HL-60 (cell line): ENCODE data around the gene KLHL26.
"Not testable (repeated sequence)": the region's sequence is repeated elsewhere in the genome, so short reads cannot be mapped to it uniquely, and the experiment has no call there.

Experiments used
- DNase-seq, 2 experiments: peaks; one replicate each; pipeline ENCODE4 v3.0.0-alpha.2; 2010 to 2020; ENCODE audit warnings: low read depth in 1 of 2, low spot score in 1 of 2
- H3K27ac ChIP-seq: fragments of 250-450 bp; sonication (Bioruptor Pico); replicated peaks from 2 replicates; pipeline ENCODE4 v1.5.1; 2020; ENCODE audit warnings: mild to moderate bottlenecking, moderate library complexity
- H3K27me3 ChIP-seq: fragments of 250-450 bp; sonication (Bioruptor Pico); 2 replicates; pipeline ENCODE4 v1.5.1; 2021; ENCODE audit warnings: mild to moderate bottlenecking, moderate library complexity; ENCODE audit not compliant: insufficient read depth, poor library complexity, severe bottlenecking
- H3K4me3 ChIP-seq: replicated peaks from 2 replicates; pipeline ENCODE4 v1.5.1; 2011; ENCODE audit warnings: mild to moderate bottlenecking, control low read depth, low read length; ENCODE audit not compliant: insufficient read depth
- GABPA ChIP-seq: IDR thresholded peaks from 2 replicates; pipeline ENCODE4 v1.6.1; 2012; ENCODE audit warnings: low read depth
- POLR2AphosphoS5 ChIP-seq: IDR thresholded peaks from 2 replicates; pipeline ENCODE4 v1.6.1; 2012; ENCODE audit warnings: low read depth
- SPI1 ChIP-seq: IDR thresholded peaks from 2 replicates; pipeline ENCODE4 v1.6.1; 2012; ENCODE audit warnings: low read depth, mild to moderate bottlenecking, borderline replicate concordance
- TF ChIP-seq, protein P1 (sequence below): IDR thresholded peaks from one replicate; pipeline ENCODE4 v1.5.1; 2011; ENCODE audit warnings: low read length, control low read depth, inconsistent platforms; ENCODE audit not compliant: insufficient read depth
- TF ChIP-seq, protein P2 (sequence below): IDR thresholded peaks from 2 replicates; pipeline ENCODE4 v1.6.1; 2012; ENCODE audit warnings: low read depth; ENCODE audit not compliant: insufficient replicate concordance

Gene KLHL26

DNA sequence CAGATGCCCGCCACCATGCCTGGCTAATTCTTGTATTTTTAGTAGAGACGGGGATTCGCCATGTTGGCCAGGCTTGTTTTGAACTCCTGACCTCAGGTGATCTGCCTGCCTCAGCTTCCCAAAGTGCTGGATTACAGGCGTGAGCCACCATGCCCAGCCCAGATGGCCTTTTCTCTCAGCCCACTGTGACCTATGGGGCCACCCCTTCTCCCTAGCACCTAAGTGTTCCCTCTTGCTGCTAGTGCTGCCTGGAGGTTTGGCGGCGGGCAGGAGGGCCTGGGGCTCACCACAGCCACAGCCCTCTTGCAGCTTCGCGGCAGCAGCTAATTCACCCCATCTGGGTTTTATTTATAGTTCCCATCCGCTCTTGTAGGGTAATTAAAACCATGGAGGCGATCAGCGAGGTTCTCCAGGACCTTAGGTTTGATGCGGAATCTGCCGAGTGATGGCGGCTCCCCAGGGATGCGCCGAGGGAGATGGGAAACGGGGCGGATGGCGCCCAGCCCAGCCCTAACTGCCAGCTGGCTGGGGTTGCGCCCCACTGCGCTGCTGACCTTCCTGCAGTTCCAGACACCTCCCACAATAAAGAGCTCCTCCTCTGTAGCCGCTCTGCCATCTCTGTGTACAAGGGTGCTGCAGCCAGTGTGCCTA lies 45.0 kb upstream of the KLHL26 start:
- no peak for DNase-seq
- Histone ChIP-seq H3K4me3 (no peak overlapping the region), H3K27me3 (peaks cover 3% of the 10 kb centered on the region), H3K27ac (no peak overlapping the region)
- TF ChIP-seq, protein P1, sequence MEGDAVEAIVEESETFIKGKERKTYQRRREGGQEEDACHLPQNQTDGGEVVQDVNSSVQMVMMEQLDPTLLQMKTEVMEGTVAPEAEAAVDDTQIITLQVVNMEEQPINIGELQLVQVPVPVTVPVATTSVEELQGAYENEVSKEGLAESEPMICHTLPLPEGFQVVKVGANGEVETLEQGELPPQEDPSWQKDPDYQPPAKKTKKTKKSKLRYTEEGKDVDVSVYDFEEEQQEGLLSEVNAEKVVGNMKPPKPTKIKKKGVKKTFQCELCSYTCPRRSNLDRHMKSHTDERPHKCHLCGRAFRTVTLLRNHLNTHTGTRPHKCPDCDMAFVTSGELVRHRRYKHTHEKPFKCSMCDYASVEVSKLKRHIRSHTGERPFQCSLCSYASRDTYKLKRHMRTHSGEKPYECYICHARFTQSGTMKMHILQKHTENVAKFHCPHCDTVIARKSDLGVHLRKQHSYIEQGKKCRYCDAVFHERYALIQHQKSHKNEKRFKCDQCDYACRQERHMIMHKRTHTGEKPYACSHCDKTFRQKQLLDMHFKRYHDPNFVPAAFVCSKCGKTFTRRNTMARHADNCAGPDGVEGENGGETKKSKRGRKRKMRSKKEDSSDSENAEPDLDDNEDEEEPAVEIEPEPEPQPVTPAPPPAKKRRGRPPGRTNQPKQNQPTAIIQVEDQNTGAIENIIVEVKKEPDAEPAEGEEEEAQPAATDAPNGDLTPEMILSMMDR = no peak
- TF ChIP-seq POLR2AphosphoS5 (no peak), SPI1 (no peak), GABPA (no peak)
- TF ChIP-seq, protein P2, sequence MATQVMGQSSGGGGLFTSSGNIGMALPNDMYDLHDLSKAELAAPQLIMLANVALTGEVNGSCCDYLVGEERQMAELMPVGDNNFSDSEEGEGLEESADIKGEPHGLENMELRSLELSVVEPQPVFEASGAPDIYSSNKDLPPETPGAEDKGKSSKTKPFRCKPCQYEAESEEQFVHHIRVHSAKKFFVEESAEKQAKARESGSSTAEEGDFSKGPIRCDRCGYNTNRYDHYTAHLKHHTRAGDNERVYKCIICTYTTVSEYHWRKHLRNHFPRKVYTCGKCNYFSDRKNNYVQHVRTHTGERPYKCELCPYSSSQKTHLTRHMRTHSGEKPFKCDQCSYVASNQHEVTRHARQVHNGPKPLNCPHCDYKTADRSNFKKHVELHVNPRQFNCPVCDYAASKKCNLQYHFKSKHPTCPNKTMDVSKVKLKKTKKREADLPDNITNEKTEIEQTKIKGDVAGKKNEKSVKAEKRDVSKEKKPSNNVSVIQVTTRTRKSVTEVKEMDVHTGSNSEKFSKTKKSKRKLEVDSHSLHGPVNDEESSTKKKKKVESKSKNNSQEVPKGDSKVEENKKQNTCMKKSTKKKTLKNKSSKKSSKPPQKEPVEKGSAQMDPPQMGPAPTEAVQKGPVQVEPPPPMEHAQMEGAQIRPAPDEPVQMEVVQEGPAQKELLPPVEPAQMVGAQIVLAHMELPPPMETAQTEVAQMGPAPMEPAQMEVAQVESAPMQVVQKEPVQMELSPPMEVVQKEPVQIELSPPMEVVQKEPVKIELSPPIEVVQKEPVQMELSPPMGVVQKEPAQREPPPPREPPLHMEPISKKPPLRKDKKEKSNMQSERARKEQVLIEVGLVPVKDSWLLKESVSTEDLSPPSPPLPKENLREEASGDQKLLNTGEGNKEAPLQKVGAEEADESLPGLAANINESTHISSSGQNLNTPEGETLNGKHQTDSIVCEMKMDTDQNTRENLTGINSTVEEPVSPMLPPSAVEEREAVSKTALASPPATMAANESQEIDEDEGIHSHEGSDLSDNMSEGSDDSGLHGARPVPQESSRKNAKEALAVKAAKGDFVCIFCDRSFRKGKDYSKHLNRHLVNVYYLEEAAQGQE = no peak

DNA sequence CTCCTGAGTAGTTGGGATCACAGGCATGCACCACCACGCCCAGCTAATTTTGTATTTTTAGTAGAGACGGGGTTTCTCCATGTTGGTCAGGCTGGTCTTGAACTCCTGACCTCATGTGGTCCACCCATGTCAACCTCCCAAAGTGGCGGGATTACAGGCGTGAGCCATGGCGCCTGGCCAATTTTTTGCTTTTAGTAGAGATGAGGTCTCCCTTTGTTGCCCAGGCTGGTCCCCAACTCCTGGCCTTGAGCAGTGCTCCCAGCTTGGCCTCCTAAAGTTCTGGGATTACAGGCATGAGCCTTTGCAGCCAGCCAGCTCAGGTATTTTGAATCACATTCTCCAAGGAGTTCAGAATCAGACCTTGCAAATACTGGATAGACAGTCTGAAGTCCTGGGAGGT lies 44.1 kb upstream of the KLHL26 start:
- not testable (repeated sequence) for H3K27me3 ChIP-seq, DNase-seq, H3K27ac ChIP-seq, H3K4me3 ChIP-seq

DNA sequence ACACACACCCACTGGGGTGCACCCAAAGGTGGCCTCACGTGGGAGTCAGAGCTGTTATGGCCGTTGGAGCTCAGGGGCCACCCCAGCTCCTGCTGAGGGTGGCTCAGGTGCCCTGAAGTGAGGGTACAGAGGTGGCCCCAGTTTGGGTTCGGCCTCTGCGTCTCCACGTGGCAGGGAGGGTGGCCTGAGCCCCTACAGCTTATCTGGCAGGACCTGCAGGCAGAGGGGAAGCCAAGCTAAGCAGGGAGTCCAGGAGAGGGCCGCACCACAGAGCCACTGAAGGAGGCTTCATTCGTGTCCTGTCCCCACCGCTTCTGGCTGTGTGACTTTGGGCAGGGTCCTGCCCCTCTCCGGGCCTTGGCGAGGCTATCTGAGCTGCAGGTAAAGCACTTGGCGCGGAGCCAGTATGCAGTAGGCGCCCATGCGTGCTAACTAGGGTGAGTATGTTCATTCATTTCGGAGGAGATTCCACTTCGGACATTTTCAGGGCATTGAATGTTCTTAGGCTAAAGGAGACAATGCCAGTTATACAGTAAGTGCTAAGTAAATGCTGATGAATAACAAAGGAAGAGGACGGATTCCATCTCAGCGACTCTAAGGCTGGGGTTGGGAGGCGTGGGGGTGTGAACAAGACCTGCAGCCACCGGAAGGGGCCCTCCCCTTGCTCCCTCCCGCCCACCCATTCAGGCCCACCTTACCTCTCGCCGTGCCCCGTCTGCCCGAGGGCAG lies 43.3 kb upstream of the KLHL26 start:
- Histone ChIP-seq H3K27ac (no peak overlapping the region), H3K4me3 (no peak overlapping the region), H3K27me3 (peaks cover 3% of the 10 kb centered on the region)
- DNase-seq = no peak
- TF ChIP-seq, protein P2 = no peak
- TF ChIP-seq SPI1 (no peak), POLR2AphosphoS5 (no peak), GABPA (no peak)
- TF ChIP-seq, protein P1 = no peak

DNA sequence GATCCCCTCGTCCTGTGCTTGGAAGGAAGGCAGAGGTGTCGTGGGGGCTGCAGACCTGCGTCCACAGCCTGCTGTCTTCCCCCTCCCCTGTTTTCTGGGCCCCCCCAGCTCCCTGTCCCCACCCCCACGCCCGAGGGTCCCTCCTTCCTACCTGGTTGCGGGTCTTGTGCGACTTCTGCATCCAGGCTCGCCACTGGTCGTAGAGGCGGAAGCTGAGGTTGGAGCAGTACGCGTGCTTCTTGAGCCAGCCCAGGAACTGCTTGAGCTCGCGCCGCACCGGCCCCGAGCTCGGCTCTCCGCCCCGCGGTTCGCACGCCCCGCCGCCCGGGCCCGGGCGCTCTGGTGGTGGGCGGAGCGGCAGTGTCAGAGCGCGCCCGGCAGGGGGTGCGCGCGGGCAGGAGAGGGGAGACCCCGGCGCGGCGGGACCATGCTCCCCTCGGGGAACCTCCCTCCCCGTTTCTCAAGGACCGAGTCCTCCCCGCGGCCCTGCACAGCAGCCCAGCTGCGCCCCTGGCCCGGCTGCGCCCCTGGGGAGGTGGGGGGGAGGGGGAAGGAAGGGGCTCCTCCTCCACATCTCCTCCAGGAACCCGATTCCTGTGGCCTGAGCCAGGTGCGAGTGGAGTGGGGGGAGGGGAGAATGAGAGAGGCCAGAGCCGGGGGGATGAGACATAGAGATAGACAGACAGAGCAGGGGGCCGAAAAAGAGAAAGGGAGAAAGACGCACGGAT lies 42.6 kb upstream of the KLHL26 start:
- Histone ChIP-seq H3K27ac (no peak overlapping the region), H3K4me3 (peak overlapping the region; percentile 24), H3K27me3 (peaks cover 5% of the 10 kb centered on the region)
- TF ChIP-seq, protein P1 = peak; percentile 20
- TF ChIP-seq POLR2AphosphoS5 = peak; percentile 11
- TF ChIP-seq, protein P2 = no peak
- TF ChIP-seq SPI1 = no peak
- no peak for TF ChIP-seq GABPA
- DNase-seq = peak; percentile 77 to 79
